Lung (tissue), 12 donors: ENCODE data around the gene DGKB. TPM values are rescaled to one million over a fixed set of nuclear protein-coding genes. Genes with fewer than 3 reads are reported as not detected.

Experiments used
- ATAC-seq: fragments of 200-7000 bp; cut with Tn5 transposase; one replicate; pipeline ENCODE4 v1.9.1; 2020; ENCODE audit warnings: moderate number of reproducible peaks; ENCODE audit not compliant: insufficient read depth, low FRiP score
- DNase-seq, 3 donors: peaks; one replicate each; pipeline ENCODE4 v3.0.0-alpha.2; 2013 to 2017
- H3K27ac ChIP-seq, 2 donors: one replicate each; pipeline ENCODE4 v1.5.1; 2013; ENCODE audit warnings: mild to moderate bottlenecking in 2 of 2, moderate library complexity in 2 of 2, control low read depth in 1 of 2, inconsistent platforms in 1 of 2, low read depth in 1 of 2, low read length in 1 of 2
- H3K27me3 ChIP-seq, 3 donors: one replicate each; pipeline ENCODE4 v1.5.1; 2013; ENCODE audit warnings: low read length in 2 of 3; ENCODE audit not compliant: control insufficient read depth in 3 of 3, insufficient read depth in 3 of 3
- H3K36me3 ChIP-seq, 4 donors: one replicate each; pipeline ENCODE4 v1.5.1; 2013; ENCODE audit warnings: low read length in 4 of 4, mild to moderate bottlenecking in 1 of 4, moderate library complexity in 1 of 4; ENCODE audit not compliant: control insufficient read depth in 4 of 4, insufficient read depth in 4 of 4
- H3K4me1 ChIP-seq, 5 donors: one replicate each; pipeline ENCODE4 v1.5.1; 2013; ENCODE audit warnings: low read length in 5 of 5, mild to moderate bottlenecking in 2 of 5, moderate library complexity in 1 of 5; ENCODE audit not compliant: control insufficient read depth in 5 of 5, insufficient read depth in 5 of 5
- H3K4me3 ChIP-seq: one replicate; pipeline ENCODE4 v1.5.1; 2013; ENCODE audit warnings: mild to moderate bottlenecking, control low read depth, moderate library complexity
- H3K9ac ChIP-seq, 2 donors: one replicate each; pipeline ENCODE4 v1.5.1; 2013; ENCODE audit warnings: low read length in 2 of 2, control low read depth in 1 of 2; ENCODE audit not compliant: insufficient read depth in 1 of 2
- H3K9me3 ChIP-seq, 4 donors: one replicate each; pipeline ENCODE4 v1.5.1; 2013; ENCODE audit warnings: low read length in 3 of 4, mild to moderate bottlenecking in 1 of 4, moderate library complexity in 1 of 4; ENCODE audit not compliant: control insufficient read depth in 4 of 4, insufficient read depth in 3 of 4
- CTCF ChIP-seq: IDR thresholded peaks from 2 replicates; pipeline ENCODE4 v1.5.1; 2012; ENCODE audit warnings: mild to moderate bottlenecking; ENCODE audit errors: control extremely low read depth, extremely low read depth
- WGBS, 2 donors: extraction: QIAGEN DNeasy Blood & Tissue Kit; methylation state at CpG; one replicate each; pipeline ENCODE4 v1.1.7; 2013; 5-methylcytosine and 5-hydroxymethylcytosine counted together
- polyA plus RNA-seq, 2 donors: library from polyadenylated mRNA; stranded (reverse); fragments of 200-250 nt; gene quantifications; one replicate each; pipeline ENCODE4 v1.2.1, GENCODE V29; 2013
- total RNA-seq, 2 donors: library from RNA; depleted of rRNA in 1 of 2; stranded (reverse); fragments of >200 nt in 1 of 2; gene quantifications; one replicate each; pipeline ENCODE4 v1.2.1, GENCODE V29; 2014 to 2021
- donor health status: control.
- donor health status: control.
- donor health status: Bipolar disorder and iron deficiency.
- donor health status: healthy.
- donor health status: DM: yes; HTN: yes; CAD: no.

Gene DGKB
- total and polyA plus RNA-seq, 4 donors, result under 0.01 to 0.57 (median 0.06) TPM; not detected in 1

DNA sequence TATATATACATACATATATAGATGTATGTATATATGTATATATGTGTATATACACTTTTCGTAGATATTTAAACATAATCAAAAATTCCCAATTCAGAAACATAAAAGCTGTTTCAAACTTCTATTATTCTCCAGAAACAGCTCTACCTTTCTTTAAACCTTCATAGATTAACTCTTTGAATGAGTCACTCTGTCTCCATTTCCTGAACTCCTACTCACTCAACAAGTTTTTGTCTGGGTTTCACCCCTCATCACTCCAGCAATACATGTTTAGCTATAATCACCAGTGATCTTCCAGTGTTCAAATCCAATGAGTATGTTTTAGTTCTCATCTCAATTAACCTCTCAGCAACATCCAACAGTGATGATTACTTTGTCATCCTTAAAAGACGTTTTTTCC lies 9.6 kb downstream of the DGKB start:
- no peaks in the 10 kb centered on the region for H3K9me3 ChIP-seq
- no peaks in the 10 kb centered on the region for H3K27me3 ChIP-seq
- no peak for TF ChIP-seq CTCF
- no peak for ATAC-seq
- no peaks in the 10 kb centered on the region for H3K4me1 ChIP-seq
- DNase-seq, result no peak
- 66 to 71% methylated on average over 2 of the region's 2 CpGs for WGBS, 2 donors
- H3K36me3 ChIP-seq, result no peaks in the 10 kb centered on the region
- no peak overlapping the region for H3K27ac ChIP-seq
- H3K4me3 ChIP-seq, result no peak overlapping the region
- no peak overlapping the region for H3K9ac ChIP-seq

- DNase-seq (no peak), ATAC-seq (no peak)
- Histone ChIP-seq H3K9ac (no peak overlapping the region), H3K27ac (no peak overlapping the region), H3K4me3 (no peak overlapping the region), H3K27me3 (no peaks in the 10 kb centered on the region), H3K9me3 (no peaks in the 10 kb centered on the region), H3K4me1 (no peaks in the 10 kb centered on the region), H3K36me3 (no peaks in the 10 kb centered on the region)
- 95 to 97% methylated on average over 3 of the region's 3 CpGs for WGBS, 2 donors
- no peak for TF ChIP-seq CTCF
Observed at GRCh38 chr7:14891289-14891688, 11.3 kb downstream of the DGKB start.

DNA sequence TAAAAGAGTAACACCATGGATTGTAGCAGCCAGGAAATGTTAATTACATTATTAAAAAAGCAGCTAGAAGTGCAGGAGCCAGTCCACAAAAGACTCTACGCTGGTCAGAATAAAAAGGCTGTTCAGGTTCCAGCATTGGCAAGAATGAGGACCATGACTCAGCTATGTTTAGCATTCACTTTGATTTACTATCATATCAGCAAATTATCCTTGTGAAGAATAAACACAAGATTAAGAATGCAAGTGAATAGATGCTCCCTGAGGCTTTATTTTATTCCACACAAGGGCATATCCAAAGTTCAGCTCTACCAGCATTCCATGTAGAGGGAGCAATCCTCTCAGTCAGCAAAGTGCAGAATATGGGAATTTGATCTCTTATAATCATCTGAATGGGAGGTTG lies 13.6 kb downstream of the DGKB start:
- H3K9ac ChIP-seq, result no peak overlapping the region
- no peak for ATAC-seq
- no peak overlapping the region for H3K4me3 ChIP-seq
- DNase-seq, result no peak
- H3K36me3 ChIP-seq, result no peaks in the 10 kb centered on the region
- no peaks in the 10 kb centered on the region for H3K4me1 ChIP-seq
- H3K27me3 ChIP-seq, result no peaks in the 10 kb centered on the region
- WGBS, 2 donors, result 56 to 73% methylated on average over 1 of the region's 1 CpG
- no peak for TF ChIP-seq CTCF
- H3K9me3 ChIP-seq, result no peaks in the 10 kb centered on the region
- H3K27ac ChIP-seq, result no peak overlapping the region

DNA sequence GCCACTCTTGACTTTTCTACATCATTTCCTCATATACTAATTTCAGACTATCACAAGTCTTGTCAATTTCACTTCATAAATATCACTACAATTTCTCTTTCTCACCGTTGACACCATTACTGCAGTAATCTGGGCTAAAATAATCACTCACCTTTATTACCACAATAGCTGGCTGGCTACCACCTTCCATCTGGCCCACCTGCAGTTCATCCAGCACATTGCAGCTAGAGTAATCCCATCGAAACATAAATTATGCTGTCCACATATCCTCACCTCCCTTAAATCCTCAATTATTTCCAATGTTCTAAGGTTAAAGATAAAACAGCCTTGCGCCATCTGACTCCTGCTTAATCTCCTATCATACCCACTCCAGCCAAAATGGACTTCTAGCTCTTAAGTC lies 16.0 kb downstream of the DGKB start:
- no peaks in the 10 kb centered on the region for H3K9me3 ChIP-seq
- no peak for TF ChIP-seq CTCF
- WGBS, 2 donors, result 85 to 90% methylated on average over 3 of the region's 3 CpGs
- no peaks in the 10 kb centered on the region for H3K36me3 ChIP-seq
- no peaks in the 10 kb centered on the region for H3K27me3 ChIP-seq
- DNase-seq (no peak), ATAC-seq (no peak)
- no peak overlapping the region for H3K27ac ChIP-seq
- H3K4me1 ChIP-seq, result no peaks in the 10 kb centered on the region
- H3K9ac ChIP-seq, result no peak overlapping the region
- H3K4me3 ChIP-seq, result no peak overlapping the region
